Choroid plexus epithelial cell (primary cell): Measurements from ENCODE around the gene TFPI.
"Not testable (repeated sequence)": the region's sequence is repeated elsewhere in the genome, so short reads cannot be mapped to it uniquely, and the experiment has no call there.

Experiments
- DNase-seq: peaks from one replicate; pipeline ENCODE4 v3.0.0-alpha.2; 2010; ENCODE audit warnings: low read depth
- H3K4me3 ChIP-seq: 2 replicates; pipeline ENCODE4 v1.5.1; 2011; ENCODE audit warnings: low read depth, mild to moderate bottlenecking, control low read depth, low read length, moderate library complexity
- TF ChIP-seq, protein P1 (sequence below): conservative IDR thresholded peaks from 2 replicates; pipeline ENCODE4 v1.5.1; 2011; ENCODE audit warnings: low read depth, mild to moderate bottlenecking, control low read depth, inconsistent platforms, low read length, moderate library complexity

TFPI gene

DNA sequence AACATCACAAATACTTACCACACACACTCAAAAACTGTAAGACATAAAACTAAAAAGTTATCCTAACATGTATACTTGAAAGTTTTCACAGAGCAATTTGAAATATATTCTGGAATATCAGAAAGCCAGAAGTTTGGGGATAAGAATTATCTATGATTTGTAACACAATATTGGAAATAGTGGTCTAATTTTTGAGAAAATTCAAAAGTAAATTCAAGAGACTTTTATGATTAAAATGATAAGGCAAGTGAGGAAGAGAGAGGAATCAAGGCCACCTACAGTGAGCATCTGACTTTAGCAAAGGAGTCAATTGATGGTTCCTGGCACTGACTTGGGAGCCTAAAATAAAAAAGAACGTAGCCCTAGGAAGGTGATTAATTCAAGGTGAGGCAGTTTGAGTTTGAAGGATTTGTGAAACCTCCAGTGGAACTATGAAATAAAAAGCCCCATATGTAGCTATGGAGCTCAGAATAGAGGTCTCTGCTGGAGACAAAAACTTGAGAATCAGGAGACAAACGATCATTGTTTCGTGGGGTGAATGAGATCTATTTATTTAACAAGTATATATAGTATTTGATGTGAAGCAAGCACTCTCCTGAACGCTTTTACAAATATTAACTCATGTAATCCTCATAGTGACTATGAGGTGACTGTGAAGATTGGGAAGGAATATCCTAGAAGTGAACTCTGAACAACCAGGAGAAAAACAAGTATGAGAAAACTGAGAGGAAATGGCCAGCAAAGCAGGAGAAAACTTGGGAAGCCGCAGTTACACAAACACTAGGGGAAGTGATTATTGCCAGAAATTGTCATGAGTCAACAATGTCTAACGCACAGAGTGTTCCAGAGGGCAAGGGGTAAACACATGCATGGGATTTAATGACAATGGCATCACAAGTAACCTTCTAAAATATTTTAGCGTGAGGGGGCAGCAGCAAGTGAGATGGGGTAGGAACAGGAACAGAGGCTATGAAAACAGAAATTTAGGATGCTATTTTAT lies 12.8 kb downstream of the TFPI start:
- TF ChIP-seq, protein P1, sequence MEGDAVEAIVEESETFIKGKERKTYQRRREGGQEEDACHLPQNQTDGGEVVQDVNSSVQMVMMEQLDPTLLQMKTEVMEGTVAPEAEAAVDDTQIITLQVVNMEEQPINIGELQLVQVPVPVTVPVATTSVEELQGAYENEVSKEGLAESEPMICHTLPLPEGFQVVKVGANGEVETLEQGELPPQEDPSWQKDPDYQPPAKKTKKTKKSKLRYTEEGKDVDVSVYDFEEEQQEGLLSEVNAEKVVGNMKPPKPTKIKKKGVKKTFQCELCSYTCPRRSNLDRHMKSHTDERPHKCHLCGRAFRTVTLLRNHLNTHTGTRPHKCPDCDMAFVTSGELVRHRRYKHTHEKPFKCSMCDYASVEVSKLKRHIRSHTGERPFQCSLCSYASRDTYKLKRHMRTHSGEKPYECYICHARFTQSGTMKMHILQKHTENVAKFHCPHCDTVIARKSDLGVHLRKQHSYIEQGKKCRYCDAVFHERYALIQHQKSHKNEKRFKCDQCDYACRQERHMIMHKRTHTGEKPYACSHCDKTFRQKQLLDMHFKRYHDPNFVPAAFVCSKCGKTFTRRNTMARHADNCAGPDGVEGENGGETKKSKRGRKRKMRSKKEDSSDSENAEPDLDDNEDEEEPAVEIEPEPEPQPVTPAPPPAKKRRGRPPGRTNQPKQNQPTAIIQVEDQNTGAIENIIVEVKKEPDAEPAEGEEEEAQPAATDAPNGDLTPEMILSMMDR: no peak
- peak; percentile 95 for DNase-seq
- no peak overlapping the region for H3K4me3 ChIP-seq

DNA sequence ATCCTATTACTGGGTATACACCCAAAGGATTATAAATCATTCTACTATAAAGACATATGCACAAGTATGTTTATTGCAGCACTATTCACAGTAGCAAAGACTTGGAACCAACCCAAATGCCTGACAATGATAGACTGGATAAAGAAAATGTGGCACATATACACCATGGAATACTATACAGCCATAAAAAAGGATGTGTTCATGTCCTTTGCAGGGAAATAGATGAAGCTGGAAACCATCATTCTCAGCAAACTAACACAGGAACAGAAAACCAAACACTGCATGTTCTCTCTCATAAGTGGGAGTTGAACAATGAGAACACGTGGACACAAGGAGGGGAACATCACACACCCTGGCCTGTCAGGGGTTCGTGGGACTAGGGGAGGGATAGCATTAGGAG lies 16.0 kb downstream of the TFPI start:
- H3K4me3 ChIP-seq, DNase-seq: not testable (repeated sequence)

GRCh38 chr2:187535381-187535780 lies 18.9 kb downstream of the TFPI start:
- DNase-seq, H3K4me3 ChIP-seq: not testable (repeated sequence)

GRCh38 chr2:187532333-187533120 lies 21.7 kb downstream of the TFPI start:
- H3K4me3 ChIP-seq: no peak overlapping the region
- no peak for DNase-seq
- TF ChIP-seq, protein P1: no peak

DNA sequence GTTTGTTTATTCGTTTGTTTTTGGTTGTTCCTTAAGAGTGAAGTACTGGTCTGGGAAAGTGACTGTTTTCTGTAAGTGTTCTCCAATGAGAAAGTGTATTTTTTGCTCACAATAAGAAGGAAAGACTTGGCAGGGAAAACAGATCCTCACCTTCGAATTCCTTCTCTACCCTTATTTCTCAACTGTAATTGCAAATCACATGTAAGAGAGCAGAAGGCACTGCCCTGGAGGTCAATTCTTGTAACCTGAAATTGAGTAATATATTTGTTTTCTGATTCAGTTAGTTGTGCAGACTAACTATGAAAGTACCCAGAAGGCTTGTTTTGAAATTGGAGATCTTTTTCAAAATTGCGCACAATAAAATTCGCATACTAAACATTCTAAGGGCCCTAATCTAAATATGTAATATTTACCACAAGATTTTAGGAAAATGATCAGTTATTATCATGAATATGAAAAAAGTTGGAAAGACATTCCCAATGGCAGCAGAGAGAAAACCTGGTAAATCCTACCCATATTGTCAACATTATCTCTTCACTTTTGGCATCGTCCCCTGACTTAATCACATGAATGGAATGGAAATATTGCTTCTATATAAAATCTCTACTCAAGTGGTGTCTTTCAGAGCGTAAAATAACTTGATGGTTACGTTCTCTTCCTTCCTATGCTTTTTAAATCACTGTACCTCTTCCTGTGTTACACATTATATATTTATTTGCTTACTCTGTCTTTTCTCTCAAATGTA lies 24.1 kb downstream of the TFPI start:
- TF ChIP-seq, protein P1: no peak
- no peak overlapping the region for H3K4me3 ChIP-seq
- DNase-seq: peak; percentile 63

GRCh38 chr2:187529248-187529976 lies 24.8 kb downstream of the TFPI start:
- TF ChIP-seq, protein P1: no peak
- no peak for DNase-seq
- no peak overlapping the region for H3K4me3 ChIP-seq

DNA sequence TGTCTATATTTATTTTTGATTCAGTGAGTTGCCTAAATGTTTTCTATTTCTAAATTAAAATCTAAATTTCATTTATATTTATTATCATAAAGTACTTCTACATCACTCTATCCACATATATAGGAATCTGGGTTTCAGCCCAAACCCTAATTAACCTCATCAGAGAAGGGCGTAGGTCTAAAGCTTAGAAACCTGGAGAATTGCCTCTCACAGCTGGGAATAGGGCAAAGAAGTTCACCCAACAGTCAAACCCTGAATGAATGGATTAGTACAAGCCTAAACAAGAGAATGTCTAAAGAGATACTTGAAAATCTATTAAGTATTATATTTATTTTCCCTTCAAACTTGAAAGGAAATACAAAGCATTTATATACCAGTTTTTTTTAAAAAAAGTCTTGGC lies 26.2 kb downstream of the TFPI start:
- DNase-seq: no peak
- TF ChIP-seq, protein P1: no peak
- H3K4me3 ChIP-seq: no peak overlapping the region
